ENCODE measurements around the gene LZTR1. TPM values are rescaled to one million over a fixed set of nuclear protein-coding genes. Genes with fewer than 3 reads are reported as not detected.

Gene LZTR1
- total RNA-seq, 1 experiment from 2014 or later = 40.2 TPM

DNA sequence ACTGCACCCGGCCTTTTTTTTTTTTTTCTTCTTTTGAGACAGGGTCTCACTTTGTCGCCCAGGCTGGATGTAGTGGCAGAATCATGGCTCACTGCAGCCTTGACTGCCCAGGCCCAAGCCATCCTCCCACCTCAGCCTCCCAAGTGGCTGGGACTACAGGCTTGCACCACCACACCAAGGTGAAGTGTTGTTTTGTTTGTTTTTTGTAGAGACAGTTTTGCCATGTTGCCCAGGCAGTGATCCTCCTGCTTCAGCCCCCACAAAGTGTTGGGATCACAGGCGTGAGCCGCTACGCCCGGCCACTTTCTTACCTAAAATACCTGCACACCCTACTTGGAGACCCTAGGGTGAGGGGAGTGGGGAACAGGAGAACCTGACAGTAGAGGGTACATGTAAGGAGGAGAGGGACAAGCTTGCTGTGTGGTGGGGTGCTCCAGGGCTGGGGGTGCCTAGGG is 19.6 kb upstream of the LZTR1 start:
- H3K4me1 ChIP-seq (ENCODE audit: control insufficient read depth, insufficient read depth, low read length) = peaks cover 9% of the 10 kb centered on the region
- BruUV-seq (replicated peaks) = no TSS peak
- no peak for TF ChIP-seq CTCF (IDR thresholded peaks at IDR 0.05)
- TF ChIP-seq REST (IDR thresholded peaks at IDR 0.05; ENCODE audit: insufficient read depth in 1 of 2, low read depth in 2 of 2, low read length in 1 of 2) = no peak
- no peak for TF ChIP-seq TCF7L2 (IDR thresholded peaks at IDR 0.05; ENCODE audit: low read depth, low read length)
- no peak for TF ChIP-seq POLR2AphosphoS5 (IDR thresholded peaks at IDR 0.05; ENCODE audit: low read depth, low read length)
- TF ChIP-seq SIN3A (IDR thresholded peaks at IDR 0.05; ENCODE audit: borderline replicate concordance, insufficient read depth, low read depth, low read length) = no peak
- intact Hi-C loops (cut with micrococcal nuclease; ENCODE audit: unreplicated experiment) (no loop called here), in situ Hi-C loops (cut with HindIII; ENCODE audit: low pct_unique_long_range_greater_than_20kb, low sequenced_read_pairs) (no loop called here)
- no peaks in the 10 kb centered on the region for H3K9me3 ChIP-seq (ENCODE audit: control insufficient read depth, insufficient read depth, low read depth, low read length)
- DNase-seq (ENCODE audit: low read depth, low spot score) = no peak
- ATAC-seq = no peak
- ChIA-PET CTCF (interaction anchor here (0.6 kb wide), 1 partner anchor 100 kb away, joined by 10 read pairs; no protein-coding TSS in a partner anchor), POLR2A (no interaction called here)
- H3K27me3 ChIP-seq (ENCODE audit: control insufficient read depth, insufficient read depth, low read length) = no peaks in the 10 kb centered on the region
- no peak overlapping the region for H3K4me3 ChIP-seq (ENCODE audit: low read depth in 2 of 2, low read length in 2 of 2)
- no peaks in the 10 kb centered on the region; the same call in 1 of the 2 replicates for H3K36me3 ChIP-seq (ENCODE audit: control insufficient read depth, insufficient read depth, low read length)
- no peak overlapping the region for H3K27ac ChIP-seq (ENCODE audit: low read length)

GRCh38 chr22:20963201-20964052 is 18.7 kb upstream of the LZTR1 start:
- H3K27me3 ChIP-seq (ENCODE audit: control insufficient read depth, insufficient read depth, low read length) = no peaks in the 10 kb centered on the region
- H3K36me3 ChIP-seq (ENCODE audit: control insufficient read depth, insufficient read depth, low read length) = no peaks in the 10 kb centered on the region
- BruUV-seq (replicated peaks) = no TSS peak
- DNase-seq (ENCODE audit: low read depth, low spot score) = no peak
- ChIA-PET POLR2A (no interaction called here), CTCF (no interaction called here)
- H3K4me1 ChIP-seq (ENCODE audit: control insufficient read depth, insufficient read depth, low read length) = peaks cover 4% of the 10 kb centered on the region
- H3K9me3 ChIP-seq (ENCODE audit: control insufficient read depth, insufficient read depth, low read depth, low read length) = no peaks in the 10 kb centered on the region
- no peak for ATAC-seq
- no peak for TF ChIP-seq CTCF (IDR thresholded peaks at IDR 0.05)
- TF ChIP-seq REST (IDR thresholded peaks at IDR 0.05; ENCODE audit: insufficient read depth in 1 of 2, low read depth in 2 of 2, low read length in 1 of 2) = no peak
- no peak for TF ChIP-seq TCF7L2 (IDR thresholded peaks at IDR 0.05; ENCODE audit: low read depth, low read length)
- no peak for TF ChIP-seq POLR2AphosphoS5 (IDR thresholded peaks at IDR 0.05; ENCODE audit: low read depth, low read length)
- no peak for TF ChIP-seq SIN3A (IDR thresholded peaks at IDR 0.05; ENCODE audit: borderline replicate concordance, insufficient read depth, low read depth, low read length)
- no peak overlapping the region for H3K4me3 ChIP-seq (ENCODE audit: low read depth in 2 of 2, low read length in 2 of 2)
- no peak overlapping the region for H3K27ac ChIP-seq (ENCODE audit: low read length)
- intact Hi-C loops (cut with micrococcal nuclease; ENCODE audit: unreplicated experiment) (no loop called here), in situ Hi-C loops (cut with HindIII; ENCODE audit: low pct_unique_long_range_greater_than_20kb, low sequenced_read_pairs) (no loop called here)

Data from Panc1 (cell line).